HCT116 (cell line): ENCODE results near the gene NXF1. TPM values are rescaled to one million over a fixed set of nuclear protein-coding genes. Genes with fewer than 3 reads are reported as not detected.
A peak's percentile ranks its signal among the peaks of the same experiment; 100 is the strongest.
"Not testable (repeated sequence)": the region's sequence is repeated elsewhere in the genome, so short reads cannot be mapped to it uniquely, and the experiment has no call there.

Experiments
- ATAC-seq: fragments of 200-7000 bp; cut with Tn5 transposase; 2 replicates; pipeline ENCODE4 v1.9.1; 2020; ENCODE audit warnings: mild to moderate bottlenecking, moderate library complexity
- BruUV-seq: library from RNA; stranded (reverse); fragments of 400-500 nt; replicated peaks from 2 replicates; lab custom pipeline; 2021; lab: Mats Ljungman, UMichigan
- CTCF ChIA-PET: fragments of 300-600 bp; sonication (Branson Sonifier 250); formaldehyde crosslinking; loops from one replicate; lab custom pipeline; 2021; ENCODE audit warnings: antibody characterized with exemption; lab: Charles Lee
- POLR2A ChIA-PET: fragments of 300-600, 350-600 bp; sonication (Branson Sonifier 250); formaldehyde crosslinking; loops from one replicate; lab custom pipeline; 2021; ENCODE audit warnings: antibody characterized with exemption; lab: Charles Lee
- RAD21 ChIA-PET, 2 experiments: fragments of 300-600 bp; sonication (Branson Sonifier 250); formaldehyde crosslinking; loops; one replicate each; lab custom pipeline; 2023; ENCODE audit warnings: low total read pairs in 2 of 2; ENCODE audit not compliant: uncharacterized antibody in 2 of 2, unreplicated experiment in 2 of 2, low non-redundant PET in 1 of 2; lab: Charles Lee
- DNase-seq: peaks from one replicate; pipeline ENCODE4 v3.0.0-alpha.2; 2010; ENCODE audit warnings: low read depth, low spot score
- H2AFZ ChIP-seq: fragments of 200-600 bp; shearing (Covaris generic), sonication (generic); 2 replicates; pipeline ENCODE4 v1.6.1; 2017; ENCODE audit warnings: low read depth, mixed run types, mixed read lengths, antibody characterized with exemption, low read length; ENCODE audit not compliant: poor library complexity, severe bottlenecking
- H3K27ac ChIP-seq: 2 replicates; pipeline ENCODE4 v1.5.1; 2012; ENCODE audit warnings: low read depth, low read length
- H3K27me3 ChIP-seq: fragments of 200-600 bp; sonication (generic); 2 replicates; pipeline ENCODE4 v1.6.1; 2016; ENCODE audit warnings: mixed run types, low read length, mixed read lengths; ENCODE audit not compliant: insufficient read depth
- H3K36me3 ChIP-seq, 2 experiments: fragments of 200-500 bp in 1 of 2; fragments of 200-600 bp in 1 of 2; sonication (Bioruptor generic) in 1 of 2; sonication (generic) in 1 of 2; 2 replicates each; pipeline versions ENCODE4 v1.5.1 to v1.6.1; 2014 to 2016; ENCODE audit warnings: low read length in 2 of 2, inconsistent platforms in 1 of 2, mixed read lengths in 1 of 2, mixed run types in 1 of 2; ENCODE audit not compliant: insufficient read depth in 2 of 2, control insufficient read depth in 1 of 2
- H3K4me1 ChIP-seq, 2 experiments: fragments of 200-600 bp in 1 of 2; sonication (generic) in 1 of 2; 2 replicates each; pipeline versions ENCODE4 v1.5.1 to v1.6.1; 2012 to 2017; ENCODE audit warnings: low read length in 2 of 2, inconsistent platforms in 1 of 2, mild to moderate bottlenecking in 1 of 2, mixed read lengths in 1 of 2, mixed run types in 1 of 2, moderate library complexity in 1 of 2; ENCODE audit not compliant: insufficient read depth in 2 of 2, control insufficient read depth in 1 of 2
- H3K4me2 ChIP-seq: fragments of 200-600 bp; sonication (generic); 2 replicates; pipeline ENCODE4 v1.6.1; 2017; ENCODE audit warnings: mixed run types, low read length, mixed read lengths
- H3K4me3 ChIP-seq, 2 experiments: fragments of 200-600 bp in 1 of 2; sonication (generic) in 1 of 2; replicated peaks in 1 of 2; 2 replicates each; pipeline ENCODE4 v1.5.1; 2011 to 2016; ENCODE audit warnings: low read length in 2 of 2, control low read depth in 1 of 2, low read depth in 1 of 2, mild to moderate bottlenecking in 1 of 2, mixed read lengths in 1 of 2, mixed run types in 1 of 2
- H3K79me2 ChIP-seq: fragments of 200-600 bp; sonication (generic); 2 replicates; pipeline ENCODE4 v1.6.1; 2017; ENCODE audit warnings: mild to moderate bottlenecking, mixed run types, low read length, moderate library complexity, mixed read lengths; ENCODE audit not compliant: insufficient read depth
- H3K9ac ChIP-seq: fragments of 200-600 bp; sonication (generic); 2 replicates; pipeline ENCODE4 v1.6.1; 2016; ENCODE audit warnings: low read length, mixed read lengths
- H3K9me2 ChIP-seq: fragments of 200-600 bp; sonication (generic), shearing (Covaris generic); 2 replicates; pipeline ENCODE4 v1.6.1; 2017; ENCODE audit warnings: mixed run types, mild to moderate bottlenecking, moderate library complexity; ENCODE audit not compliant: insufficient read depth
- H3K9me3 ChIP-seq, 2 experiments: fragments of 200-500 bp in 1 of 2; fragments of 200-600 bp in 1 of 2; sonication (Bioruptor generic) in 1 of 2; sonication (generic) in 1 of 2; 2 replicates each; pipeline ENCODE4 v1.6.1; 2014 to 2017; ENCODE audit warnings: low read length in 2 of 2, mixed read lengths in 2 of 2, inconsistent platforms in 1 of 2, low read depth in 1 of 2, mild to moderate bottlenecking in 1 of 2, mixed run types in 1 of 2, moderate library complexity in 1 of 2; ENCODE audit not compliant: control insufficient read depth in 1 of 2, insufficient read depth in 1 of 2
- H4K20me1 ChIP-seq: fragments of 200-600 bp; sonication (generic), shearing (Covaris generic); 2 replicates; pipeline ENCODE4 v1.6.1; 2017; ENCODE audit warnings: mixed run types, mild to moderate bottlenecking, moderate library complexity; ENCODE audit not compliant: insufficient read depth
- ELF1 ChIP-seq: IDR thresholded peaks from 2 replicates; pipeline ENCODE4 v1.6.1; 2012; ENCODE audit warnings: low read depth, borderline replicate concordance
- POLR2A ChIP-seq: IDR thresholded peaks from 2 replicates; pipeline ENCODE4 v1.7.0; 2011; ENCODE audit warnings: borderline replicate concordance; ENCODE audit not compliant: insufficient read depth, insufficient read length; ENCODE audit errors: extremely low read depth
- REST ChIP-seq: IDR thresholded peaks from 2 replicates; pipeline ENCODE4 v1.6.1; 2012; ENCODE audit warnings: low read depth
- ZFX ChIP-seq: fragments of 450-650 bp; IDR thresholded peaks from 2 replicates; pipeline ENCODE4 v1.6.1; 2017
- ZNF274 ChIP-seq: fragments of 200-500 bp; sonication (Bioruptor generic); IDR thresholded peaks from 2 replicates; pipeline ENCODE4 v1.6.1; 2014; ENCODE audit warnings: mild to moderate bottlenecking, low read depth, low read length, inconsistent platforms
- intact Hi-C: fragments of 100-400 bp; cut with micrococcal nuclease; formaldehyde crosslinking; loops from 2 replicates; pipeline ENCODE4 v1.10.0; 2022
- total RNA-seq: library from RNA; stranded (reverse); gene quantifications from one replicate; pipeline ENCODE4 v1.2.1, GENCODE V29; 2021; ENCODE audit not compliant: unreplicated experiment

NXF1 gene
- total RNA-seq, 1 experiment from 2014 or later: 55.5 TPM

GRCh38 chr11:62771144-62772021 is 33.9 kb downstream of the NXF1 start, which contains the start of gene TAF6L (continued):
- no peak for TF ChIP-seq REST
- TF ChIP-seq POLR2A: peak; percentile 7
- TF ChIP-seq ZFX: 0 out of 2 replicates have a peak, but pooled peaks have one; percentile 7
- TF ChIP-seq ELF1: no peak

DNA sequence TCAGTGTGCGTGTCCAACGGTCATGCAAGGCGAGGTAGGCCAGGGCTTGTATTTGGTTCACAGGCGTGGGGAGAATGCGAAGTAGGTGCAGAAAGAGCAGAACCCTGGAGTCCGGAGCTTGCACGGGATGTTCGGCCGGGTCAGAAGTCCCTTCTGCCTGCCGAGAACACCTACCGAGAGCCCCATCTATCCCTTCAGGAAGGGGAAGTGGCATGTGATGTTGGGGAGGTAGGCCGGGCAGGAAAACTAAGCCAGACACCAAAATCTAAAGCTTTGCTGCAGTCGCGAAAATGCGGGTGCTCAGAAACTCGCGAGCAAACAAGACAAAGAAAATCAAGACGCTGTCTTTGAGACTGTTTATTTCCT is 34.5 kb downstream of the NXF1 start:
- Histone ChIP-seq H4K20me1 (no peaks in the 10 kb centered on the region), H3K4me1 (peaks cover 7 to 24% of the 10 kb centered on the region in 2 experiments; a peak in 3 of 4 replicates), H3K9me3 (no peaks in the 10 kb centered on the region), H3K9me2 (no peaks in the 10 kb centered on the region), H2AFZ (peak overlapping the region; percentile 23), H3K79me2 (peaks cover 19% of the 10 kb centered on the region), H3K4me3 (peak overlapping the region; percentile 67 to 69), H3K36me3 (peaks cover 6 to 10% of the 10 kb centered on the region in 2 experiments; a peak in 2 of 4 replicates), H3K27me3 (no peaks in the 10 kb centered on the region), H3K4me2 (peak overlapping the region; percentile 81), H3K9ac (peak overlapping the region; percentile 73), H3K27ac (peak overlapping the region; percentile 74)
- ATAC-seq (no peak), DNase-seq (no peak)
- CTCF ChIA-PET: interaction anchor here (1.0 to 4.0 kb wide), 4 partner anchors 16 to 376 kb away, joined by 3 to 27 read pairs (median 4); partner anchors contain the start of genes HNRNPUL2 and TMEM179B
- intact Hi-C loops: loop anchor here (1.0 kb wide), 1 partner anchor 9 kb away; the partner anchor contains the start of gene POLR2G
- RAD21 ChIA-PET: no interaction called here
- POLR2A ChIA-PET: interaction anchor here (0.6 to 3.2 kb wide), 9 partner anchors 9 to 106 kb away, joined by 3 to 16 read pairs (median 5); partner anchors contain the start of genes C11orf98, CSKMT, HNRNPUL2 and POLR2G
- BruUV-seq: no TSS peak
- TF ChIP-seq ZFX (peak; percentile 25; the same call in 1 of the 2 replicates), ZNF274 (no peak)

- H3K27ac ChIP-seq: peak overlapping the region; percentile 45; the same call in 1 of the 2 replicates
- ATAC-seq: peak; percentile 61
- H3K27me3 ChIP-seq, H2AFZ ChIP-seq, H4K20me1 ChIP-seq, H3K9me3 ChIP-seq, DNase-seq, H3K9me2 ChIP-seq: not testable (repeated sequence)
- H3K4me3 ChIP-seq: peak overlapping the region; percentile 30 to 94
- H3K36me3 ChIP-seq: peaks cover 4 to 10% of the 10 kb centered on the region in 2 experiments; a peak in 2 of 4 replicates
- CTCF ChIA-PET: interaction anchor here (0.9 to 2.3 kb wide), 3 partner anchors 9 to 336 kb away, joined by 5 to 13 read pairs (median 6); partner anchors contain the start of gene TMEM179B
- peak overlapping the region; percentile 90; the same call in 1 of the 2 replicates for H3K9ac ChIP-seq
- BruUV-seq: TSS peak; percentile 85
- POLR2A ChIA-PET: interaction anchor here (0.9 to 1.5 kb wide), 11 partner anchors 9 to 187 kb away, joined by 3 to 15 read pairs (median 4); partner anchors contain the start of genes B3GAT3, C11orf98, CSKMT and EEF1G
- peaks cover 15% of the 10 kb centered on the region for H3K79me2 ChIP-seq
- H3K4me2 ChIP-seq: peak overlapping the region; percentile 94
- intact Hi-C loops: loop anchor here (1.0 to 10.0 kb wide), 3 partner anchors 10 to 86 kb away; partner anchors contain the start of genes HNRNPUL2, LBHD1, TAF6L and TTC9C
- peaks cover 12 to 15% of the 10 kb centered on the region in 2 experiments for H3K4me1 ChIP-seq
- RAD21 ChIA-PET: interaction anchor here in 1 of 2 experiments (0.7 kb wide), 1 partner anchor 36 kb away, joined by 4 read pairs; no protein-coding TSS in a partner anchor
These were observed 44.4 kb downstream of the NXF1 start for GRCh38 chr11:62760867-62761227.
